HEK293T (cell line): ENCODE results near the gene CIITA.

Source experiments
- BHLHE40 ChIP-seq: fragments of 450-650 bp; IDR thresholded peaks from 2 replicates; pipeline ENCODE4 v1.6.1; 2016; ENCODE audit warnings: mild to moderate bottlenecking, moderate library complexity, borderline replicate concordance
- ELF4 ChIP-seq: fragments of 450-650 bp; IDR thresholded peaks from 2 replicates; pipeline ENCODE4 v1.6.1; 2017; ENCODE audit warnings: antibody characterized with exemption
- FOXA1 ChIP-seq: fragments of 450-650 bp; IDR thresholded peaks from 2 replicates; pipeline ENCODE4 v1.6.1; 2016; ENCODE audit warnings: mild to moderate bottlenecking
- FOXK2 ChIP-seq: fragments of 450-650 bp; IDR thresholded peaks from 2 replicates; pipeline ENCODE4 v1.6.1; 2016; ENCODE audit warnings: mild to moderate bottlenecking
- FOXM1 ChIP-seq: fragments of 450-650 bp; IDR thresholded peaks from 2 replicates; pipeline ENCODE4 v1.6.1; 2017; ENCODE audit warnings: mild to moderate bottlenecking, borderline replicate concordance
- HDGF ChIP-seq: fragments of 450-650 bp; IDR thresholded peaks from 2 replicates; pipeline ENCODE4 v1.6.1; 2017; ENCODE audit warnings: antibody characterized with exemption, borderline replicate concordance
- L3MBTL2 ChIP-seq: fragments of 450-650 bp; conservative IDR thresholded peaks from 2 replicates; pipeline ENCODE4 v1.6.1; 2016; ENCODE audit warnings: mild to moderate bottlenecking
- LEF1 ChIP-seq: fragments of 450-650 bp; IDR thresholded peaks from 2 replicates; pipeline ENCODE4 v1.6.1; 2017; ENCODE audit warnings: mild to moderate bottlenecking, borderline replicate concordance
- NFRKB ChIP-seq: fragments of 450-650 bp; IDR thresholded peaks from 2 replicates; pipeline ENCODE4 v1.6.1; 2016; ENCODE audit warnings: mild to moderate bottlenecking, moderate library complexity
- SP1 ChIP-seq: fragments of 450-650 bp; IDR thresholded peaks from 2 replicates; pipeline ENCODE4 v1.6.1; 2017
- SUZ12 ChIP-seq: fragments of 450-650 bp; IDR thresholded peaks from 2 replicates; pipeline ENCODE4 v1.6.1; 2016; ENCODE audit warnings: mild to moderate bottlenecking
- TARDBP ChIP-seq: fragments of 450-650 bp; IDR thresholded peaks from 2 replicates; pipeline ENCODE4 v1.6.1; 2016
- ZNF384 ChIP-seq: fragments of 450-650 bp; IDR thresholded peaks from 2 replicates; pipeline ENCODE4 v1.6.1; 2016
- TF ChIP-seq, protein P1 (sequence below): fragments of 450-650 bp; IDR thresholded peaks from 2 replicates; pipeline ENCODE4 v1.6.1; 2016

GRCh38 chr16:10895053-10895946 is 18.3 kb downstream of the CIITA start:
- TF ChIP-seq SP1: no peak
- no peak for TF ChIP-seq ZNF384
- no peak for TF ChIP-seq FOXA1
- TF ChIP-seq FOXM1: no peak
- no peak for TF ChIP-seq FOXK2
- no peak for TF ChIP-seq LEF1
- no peak for TF ChIP-seq ELF4
- no peak for TF ChIP-seq SUZ12
- no peak for TF ChIP-seq HDGF
- TF ChIP-seq BHLHE40: no peak
- TF ChIP-seq, protein P1, sequence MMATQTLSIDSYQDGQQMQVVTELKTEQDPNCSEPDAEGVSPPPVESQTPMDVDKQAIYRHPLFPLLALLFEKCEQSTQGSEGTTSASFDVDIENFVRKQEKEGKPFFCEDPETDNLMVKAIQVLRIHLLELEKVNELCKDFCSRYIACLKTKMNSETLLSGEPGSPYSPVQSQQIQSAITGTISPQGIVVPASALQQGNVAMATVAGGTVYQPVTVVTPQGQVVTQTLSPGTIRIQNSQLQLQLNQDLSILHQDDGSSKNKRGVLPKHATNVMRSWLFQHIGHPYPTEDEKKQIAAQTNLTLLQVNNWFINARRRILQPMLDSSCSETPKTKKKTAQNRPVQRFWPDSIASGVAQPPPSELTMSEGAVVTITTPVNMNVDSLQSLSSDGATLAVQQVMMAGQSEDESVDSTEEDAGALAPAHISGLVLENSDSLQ: no peak
- no peak for TF ChIP-seq TARDBP
- no peak for TF ChIP-seq L3MBTL2
- TF ChIP-seq NFRKB: no peak
